ENCODE results near the gene TOR3A.

- no peak for TF ChIP-seq CTCF (IDR thresholded peaks at IDR 0.05; ENCODE audit: low read depth, low read length)
- TF ChIP-seq EZH2phosphoT487 (IDR thresholded peaks at IDR 0.05; ENCODE audit: low read depth), result no peak
These were observed 43.2 kb upstream of the TOR3A start for GRCh38 chr1:179038528-179039281.

Data from OCI-LY3 (cell line).